ENCODE measurements around the gene SIRPA.

The SIRPA gene

GRCh38 chr20:1877609-1878200 is 17.5 kb upstream of the SIRPA start:
- TF ChIP-seq CTCF (IDR thresholded peaks at IDR 0.05; ENCODE audit: control insufficient read depth, insufficient read depth, low read depth, low read length, missing control alignments), result no peak
- no peak for DNase-seq (ENCODE audit: low read depth)
- no peak overlapping the region for H3K4me3 ChIP-seq (ENCODE audit: control insufficient read depth, low read depth, low read length)

- TF ChIP-seq CTCF (IDR thresholded peaks at IDR 0.05; ENCODE audit: control insufficient read depth, insufficient read depth, low read depth, low read length, missing control alignments), result no peak
- no peak overlapping the region for H3K4me3 ChIP-seq (ENCODE audit: control insufficient read depth, low read depth, low read length)
- no peak for DNase-seq (ENCODE audit: low read depth)
Measured at GRCh38 chr20:1879369-1879768, 15.8 kb upstream of the SIRPA start.

- no peak overlapping the region for H3K4me3 ChIP-seq (ENCODE audit: control insufficient read depth, low read depth, low read length)
- no peak for DNase-seq (ENCODE audit: low read depth)
- TF ChIP-seq CTCF (IDR thresholded peaks at IDR 0.05; ENCODE audit: control insufficient read depth, insufficient read depth, low read depth, low read length, missing control alignments), result no peak
Measured at GRCh38 chr20:1879934-1880333, 15.3 kb upstream of the SIRPA start.

GRCh38 chr20:1880529-1881239 is 14.5 kb upstream of the SIRPA start:
- H3K4me3 ChIP-seq (ENCODE audit: control insufficient read depth, low read depth, low read length), result no peak overlapping the region
- no peak for TF ChIP-seq CTCF (IDR thresholded peaks at IDR 0.05; ENCODE audit: control insufficient read depth, insufficient read depth, low read depth, low read length, missing control alignments)
- DNase-seq (ENCODE audit: low read depth), result no peak

GRCh38 chr20:1881240-1881835 is 13.9 kb upstream of the SIRPA start:
- DNase-seq (ENCODE audit: low read depth), result no peak
- no peak for TF ChIP-seq CTCF (IDR thresholded peaks at IDR 0.05; ENCODE audit: control insufficient read depth, insufficient read depth, low read depth, low read length, missing control alignments)
- no peak overlapping the region for H3K4me3 ChIP-seq (ENCODE audit: control insufficient read depth, low read depth, low read length)

GRCh38 chr20:1882026-1882425 is 13.2 kb upstream of the SIRPA start:
- DNase-seq (ENCODE audit: low read depth), result no peak
- no peak overlapping the region for H3K4me3 ChIP-seq (ENCODE audit: control insufficient read depth, low read depth, low read length)
- TF ChIP-seq CTCF (IDR thresholded peaks at IDR 0.05; ENCODE audit: control insufficient read depth, insufficient read depth, low read depth, low read length, missing control alignments), result no peak
